Muscle of leg (tissue), 11 donors: Measurements from ENCODE around the gene GARRE1. TPM values are rescaled to one million over a fixed set of nuclear protein-coding genes. Genes with fewer than 3 reads are reported as not detected.
"Not testable (repeated sequence)": the region's sequence is repeated elsewhere in the genome, so short reads cannot be mapped to it uniquely, and the experiment has no call there.

Source experiments
- DNase-seq: peaks from one replicate; pipeline ENCODE4 v3.0.0; 2013
- H3K27ac ChIP-seq: one replicate; pipeline ENCODE4 v1.5.1; 2013; ENCODE audit warnings: mild to moderate bottlenecking, low read length, control low read depth
- H3K27me3 ChIP-seq: one replicate; pipeline ENCODE4 v1.6.1; 2013; ENCODE audit warnings: low read length; ENCODE audit not compliant: control insufficient read depth, insufficient read depth
- H3K36me3 ChIP-seq: one replicate; pipeline ENCODE4 v1.6.1; 2013; ENCODE audit warnings: low read length; ENCODE audit not compliant: control insufficient read depth, insufficient read depth
- H3K4me1 ChIP-seq: one replicate; pipeline ENCODE4 v1.6.1; 2013; ENCODE audit warnings: low read length; ENCODE audit not compliant: control insufficient read depth, insufficient read depth
- H3K4me3 ChIP-seq: one replicate; pipeline ENCODE4 v1.5.1; 2013; ENCODE audit warnings: low read length, control low read depth
- H3K9me3 ChIP-seq: replicated peaks from 2 replicates; pipeline ENCODE4 v1.6.1; 2013; ENCODE audit warnings: low read depth, low read length; ENCODE audit not compliant: control insufficient read depth
- WGBS: methylation state at CpG from one replicate; pipeline ENCODE4 v1.1.5; 2013; ENCODE audit warnings: missing lambda C conversion rate; ENCODE audit not compliant: insufficient coverage; 5-methylcytosine and 5-hydroxymethylcytosine counted together
- polyA plus RNA-seq, 8 donors: library from polyadenylated mRNA; unstranded; fragments of 120-200 nt; gene quantifications; one replicate each; pipeline versions ENCODE4 v1.2.1 to v1.2.3, GENCODE V29; 2013; ENCODE audit warnings: inconsistent platforms in 1 of 8, low replicate concordance in 1 of 8; ENCODE audit not compliant: insufficient read length in 8 of 8, insufficient read depth in 1 of 8
- total RNA-seq: library from RNA; stranded (reverse); fragments of 120-200 nt; gene quantifications from one replicate; pipeline ENCODE4 v1.2.4, GENCODE V29; 2013

Gene GARRE1
- total and polyA plus RNA-seq, 9 donors: 18.0 to 24.2 (median 20.8) TPM

DNA sequence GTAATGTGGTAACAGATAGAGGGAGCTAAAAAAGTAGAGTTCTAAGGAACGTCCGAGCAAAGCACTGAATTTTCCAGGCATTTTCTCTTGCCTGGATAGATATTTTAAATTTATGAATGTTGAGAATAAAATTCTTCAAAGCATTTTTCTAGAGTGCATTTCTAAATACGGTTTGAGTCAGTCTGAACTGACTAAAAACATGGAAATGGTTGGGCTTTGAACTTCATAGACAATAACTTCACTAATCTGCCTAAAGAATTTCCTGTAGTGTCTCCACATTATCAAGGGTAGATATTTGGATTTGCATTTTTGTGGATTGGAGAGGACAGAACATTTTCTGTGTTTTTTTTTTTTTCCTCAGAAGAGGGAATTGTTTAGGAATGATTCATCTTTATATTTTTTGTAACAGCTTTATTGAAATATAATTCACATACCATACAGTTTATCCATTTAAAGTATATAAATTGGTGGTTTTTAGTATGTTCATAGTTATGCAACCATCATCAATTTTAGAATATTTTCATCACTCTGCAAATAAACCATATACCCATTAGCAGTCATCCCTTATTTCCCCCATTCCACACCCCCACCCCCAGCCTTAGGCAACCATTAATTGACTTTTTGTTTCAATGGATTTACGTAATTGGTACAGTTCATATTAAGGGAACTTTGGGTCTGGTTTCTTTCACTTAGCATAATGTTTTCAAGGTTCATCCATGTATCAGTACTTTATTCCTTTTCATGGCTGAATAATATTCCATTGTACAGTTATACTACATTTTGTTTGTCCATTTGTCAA, 20.7 kb downstream of the GARRE1 start:
- Histone ChIP-seq H3K9me3 (no peaks in the 10 kb centered on the region), H3K4me3 (no peak overlapping the region), H3K27ac (peak overlapping the region; percentile 82), H3K4me1 (peaks cover 15% of the 10 kb centered on the region), H3K36me3 (peaks cover 5% of the 10 kb centered on the region), H3K27me3 (no peaks in the 10 kb centered on the region)
- DNase-seq: peak; percentile 60
- 80% methylated on average over 1 of the region's 4 CpGs for WGBS

DNA sequence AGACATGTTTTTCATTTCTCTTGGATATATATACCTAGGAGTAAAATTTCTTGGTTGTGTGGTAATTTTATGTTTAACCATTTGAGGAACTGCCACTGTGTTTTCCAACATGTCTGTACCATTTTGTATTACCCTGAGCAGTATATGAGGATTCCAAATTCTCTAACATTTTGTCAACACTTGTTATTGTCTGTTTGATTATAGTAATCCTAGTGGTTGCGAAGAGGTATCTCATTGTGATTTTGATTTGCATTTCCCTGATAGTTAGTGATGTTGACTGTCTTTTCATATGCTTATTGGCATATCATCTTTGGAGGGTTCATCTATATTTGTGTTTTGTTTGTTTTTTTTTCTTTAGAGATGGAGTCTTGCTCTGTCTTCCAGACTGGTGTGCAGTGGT, 21.4 kb downstream of the GARRE1 start:
- Histone ChIP-seq H3K27me3 (no peaks in the 10 kb centered on the region), H3K36me3 (peaks cover 5% of the 10 kb centered on the region), H3K4me1 (peaks cover 9% of the 10 kb centered on the region), H3K9me3 (no peaks in the 10 kb centered on the region), H3K27ac (no peak overlapping the region), H3K4me3 (no peak overlapping the region)
- DNase-seq: no peak
- no CpG with 5 or more reads among the region's 1 CpG for WGBS

DNA sequence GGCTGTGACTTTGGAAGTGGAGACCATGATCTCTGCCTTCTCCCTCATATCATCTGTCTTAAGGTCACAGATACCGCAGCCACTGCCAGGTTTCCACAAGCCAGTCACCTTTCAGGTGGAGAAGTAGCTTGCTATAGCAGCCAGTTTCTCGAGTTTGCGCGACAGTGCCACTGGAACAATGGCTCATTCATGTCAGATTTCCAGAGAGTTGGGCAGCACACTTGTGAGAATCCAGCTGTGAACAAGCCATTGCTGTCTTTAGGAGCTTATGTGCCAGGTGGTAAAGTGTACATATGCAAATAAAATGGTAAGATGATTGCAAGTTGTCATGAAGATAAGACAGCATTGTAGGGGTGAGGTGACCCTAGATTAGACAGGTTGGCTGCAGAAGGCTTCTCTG, 22.3 kb downstream of the GARRE1 start:
- WGBS: 85% methylated on average over 3 of the region's 4 CpGs
- no peak for DNase-seq
- H3K9me3 ChIP-seq: no peaks in the 10 kb centered on the region
- no peak overlapping the region for H3K4me3 ChIP-seq
- H3K27ac ChIP-seq: no peak overlapping the region
- peaks cover 8% of the 10 kb centered on the region for H3K4me1 ChIP-seq
- peaks cover 5% of the 10 kb centered on the region for H3K36me3 ChIP-seq
- no peaks in the 10 kb centered on the region for H3K27me3 ChIP-seq

DNA sequence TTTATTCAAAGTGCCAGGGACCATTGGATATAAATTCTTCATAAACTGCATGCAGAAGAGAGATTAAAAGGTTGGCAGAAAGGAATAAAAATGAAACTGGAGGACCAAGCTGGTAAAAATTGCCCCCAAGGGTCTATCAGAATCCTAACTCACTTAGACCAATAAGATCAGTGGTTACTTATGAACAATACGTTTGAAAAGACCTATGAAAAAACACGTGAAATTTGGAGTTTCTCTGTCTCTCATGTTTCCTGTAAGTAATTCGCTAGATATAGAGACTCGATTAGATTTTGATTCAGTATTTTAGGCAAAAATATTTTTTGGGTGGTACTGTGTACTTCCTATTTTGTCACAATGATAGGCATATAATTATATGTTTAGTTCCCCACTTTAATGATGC, 22.9 kb downstream of the GARRE1 start:
- H3K27ac ChIP-seq: no peak overlapping the region
- peaks cover 8% of the 10 kb centered on the region for H3K4me1 ChIP-seq
- WGBS: no CpG with 5 or more reads among the region's 4 CpGs
- DNase-seq: no peak
- no peaks in the 10 kb centered on the region for H3K27me3 ChIP-seq
- H3K9me3 ChIP-seq: no peaks in the 10 kb centered on the region
- H3K36me3 ChIP-seq: peaks cover 5% of the 10 kb centered on the region
- H3K4me3 ChIP-seq: no peak overlapping the region

DNA sequence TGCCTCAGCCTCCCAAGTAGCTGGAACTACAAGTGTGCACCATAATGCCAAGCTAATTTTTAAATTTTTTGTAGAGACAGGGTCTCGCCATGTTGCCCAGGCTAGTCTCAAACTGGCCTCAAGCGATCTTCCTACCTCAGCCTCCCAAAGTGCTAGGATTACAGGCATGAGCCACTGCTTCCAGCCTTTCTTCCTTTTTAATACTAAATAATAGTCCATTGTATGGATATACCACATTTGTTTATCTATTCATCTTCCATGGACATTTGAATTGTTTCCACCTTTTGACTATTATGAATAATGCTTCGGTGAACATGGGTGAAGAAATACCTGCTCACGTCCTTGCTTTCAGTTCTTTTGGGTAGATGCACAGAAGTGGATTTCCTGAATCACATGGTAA, 24.4 kb downstream of the GARRE1 start:
- 60% methylated on average over 1 of the region's 4 CpGs for WGBS
- H3K36me3 ChIP-seq: peaks cover 5% of the 10 kb centered on the region
- peaks cover 6% of the 10 kb centered on the region for H3K4me1 ChIP-seq
- no peak overlapping the region for H3K4me3 ChIP-seq
- no peak for DNase-seq
- H3K27me3 ChIP-seq: no peaks in the 10 kb centered on the region
- no peaks in the 10 kb centered on the region for H3K9me3 ChIP-seq
- no peak overlapping the region for H3K27ac ChIP-seq

DNA sequence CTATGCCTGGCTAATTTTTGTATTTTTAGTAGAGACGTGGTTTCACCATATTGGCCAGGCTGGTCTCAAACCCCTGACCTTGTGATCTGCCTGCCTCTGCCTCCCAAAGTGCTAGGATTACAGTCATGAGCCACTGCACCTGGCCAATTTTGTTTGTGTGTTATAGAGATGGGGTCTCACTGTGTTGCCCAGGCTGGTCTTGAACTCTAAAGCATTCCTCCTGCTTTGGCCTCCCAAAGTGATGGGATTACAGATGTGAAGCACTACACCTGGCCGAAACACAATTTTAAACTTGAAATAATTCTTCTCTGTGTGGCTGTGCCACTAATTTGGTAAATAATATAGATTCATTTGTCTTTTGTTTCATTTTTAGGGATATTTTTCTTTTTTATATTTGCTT, 27.1 kb downstream of the GARRE1 start:
- not testable (repeated sequence) for DNase-seq, H3K27me3 ChIP-seq, H3K36me3 ChIP-seq, H3K9me3 ChIP-seq, H3K4me3 ChIP-seq, H3K27ac ChIP-seq, H3K4me1 ChIP-seq
- WGBS: 100% methylated on average over 1 of the region's 2 CpGs

DNA sequence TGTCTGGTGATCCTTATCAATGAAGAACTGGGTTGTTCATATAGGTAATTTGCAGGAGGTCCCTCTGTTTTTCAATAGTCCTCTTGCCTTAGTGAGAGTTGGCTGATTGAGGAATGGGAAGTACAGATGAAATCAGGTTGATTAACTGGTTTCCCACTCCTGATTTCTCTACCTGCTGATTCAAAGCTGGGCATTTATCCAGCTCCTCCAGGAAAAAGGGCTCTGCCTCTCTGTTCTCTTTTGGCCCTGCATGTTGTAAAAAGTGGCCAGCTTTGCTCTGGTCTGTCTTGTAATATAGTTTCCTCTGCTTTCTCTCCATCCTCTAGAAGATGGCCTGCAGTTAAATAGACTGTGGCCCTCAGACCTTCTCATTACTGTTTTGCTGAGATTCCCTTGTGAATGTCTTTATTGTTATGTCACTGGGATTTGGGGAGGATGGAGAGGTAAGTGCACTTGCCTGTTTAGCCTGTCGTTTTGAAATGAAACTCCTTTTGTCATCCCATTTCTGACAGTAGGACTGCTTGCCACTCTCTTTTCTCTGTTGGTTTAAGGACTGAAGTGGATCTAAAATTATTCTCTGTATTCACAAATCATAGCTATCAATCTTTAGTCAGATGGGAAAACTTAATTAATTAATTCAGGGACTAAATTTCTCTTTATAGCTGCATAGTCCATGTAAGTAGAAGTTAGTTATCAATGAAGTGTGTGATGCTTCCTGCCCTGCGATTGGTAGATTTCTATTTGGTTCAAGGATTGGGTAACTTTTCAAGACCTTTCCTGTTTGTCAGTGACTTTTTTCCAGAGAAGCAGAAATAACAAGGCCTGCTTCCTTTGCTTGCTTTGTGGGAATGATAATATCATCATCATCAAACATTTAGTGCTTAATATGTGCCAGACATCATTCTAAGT, 28.5 kb downstream of the GARRE1 start:
- no peak overlapping the region for H3K4me3 ChIP-seq
- no peaks in the 10 kb centered on the region for H3K27me3 ChIP-seq
- no peaks in the 10 kb centered on the region for H3K9me3 ChIP-seq
- no CpG with 5 or more reads among the region's 2 CpGs for WGBS
- H3K27ac ChIP-seq: peak overlapping the region; percentile 1
- H3K36me3 ChIP-seq: peaks cover 10% of the 10 kb centered on the region
- DNase-seq: peak; percentile 26
- no peaks in the 10 kb centered on the region for H3K4me1 ChIP-seq

DNA sequence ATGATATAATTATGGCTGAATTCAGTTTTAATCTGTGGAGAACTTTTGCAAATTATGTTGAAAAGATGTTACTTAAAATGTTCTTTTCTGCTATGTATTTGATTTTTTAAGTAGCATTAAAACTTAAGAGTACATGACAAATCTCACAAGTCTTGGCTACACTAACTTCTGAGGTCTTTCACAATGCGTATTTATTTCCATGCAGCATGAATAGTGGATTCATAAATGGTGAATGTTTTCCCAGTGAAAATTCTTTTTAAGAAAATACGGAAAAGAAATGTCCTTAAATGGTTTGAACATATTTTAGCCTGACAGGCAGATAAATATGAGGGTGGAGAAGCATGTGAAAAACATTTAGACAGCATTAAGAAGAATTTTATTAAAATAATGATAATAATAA, 30.2 kb downstream of the GARRE1 start:
- no CpG with 5 or more reads among the region's 2 CpGs for WGBS
- DNase-seq: peak; percentile 64
- Histone ChIP-seq H3K27ac (no peak overlapping the region), H3K9me3 (no peaks in the 10 kb centered on the region), H3K4me1 (no peaks in the 10 kb centered on the region), H3K36me3 (peaks cover 8% of the 10 kb centered on the region), H3K27me3 (no peaks in the 10 kb centered on the region), H3K4me3 (no peak overlapping the region)

DNA sequence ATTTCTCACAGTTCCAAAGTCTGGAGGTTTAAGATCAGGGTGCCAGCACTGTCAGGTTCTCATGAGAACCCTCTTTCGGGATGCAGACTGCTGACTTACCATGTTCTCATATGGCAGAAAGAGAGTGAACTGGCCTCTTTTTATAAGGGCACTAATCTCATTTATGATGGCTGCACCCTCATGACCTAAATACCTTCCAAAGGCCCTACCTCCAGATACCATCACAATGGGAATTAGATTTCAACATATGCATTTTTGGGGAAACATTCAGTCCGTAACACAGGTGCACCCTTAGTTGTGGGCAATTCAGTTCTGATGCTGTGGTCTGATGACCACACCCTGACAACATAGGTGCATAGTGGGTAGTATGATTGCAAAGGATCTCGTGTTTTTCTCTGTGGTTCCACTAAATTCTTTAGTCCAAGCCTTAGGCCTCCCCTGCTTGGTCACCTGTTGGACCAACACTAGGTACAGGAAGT, 33.3 kb downstream of the GARRE1 start:
- Histone ChIP-seq H3K27ac (no peak overlapping the region), H3K4me3 (no peak overlapping the region)
- WGBS: 100% methylated on average over 1 of the region's 3 CpGs

DNA sequence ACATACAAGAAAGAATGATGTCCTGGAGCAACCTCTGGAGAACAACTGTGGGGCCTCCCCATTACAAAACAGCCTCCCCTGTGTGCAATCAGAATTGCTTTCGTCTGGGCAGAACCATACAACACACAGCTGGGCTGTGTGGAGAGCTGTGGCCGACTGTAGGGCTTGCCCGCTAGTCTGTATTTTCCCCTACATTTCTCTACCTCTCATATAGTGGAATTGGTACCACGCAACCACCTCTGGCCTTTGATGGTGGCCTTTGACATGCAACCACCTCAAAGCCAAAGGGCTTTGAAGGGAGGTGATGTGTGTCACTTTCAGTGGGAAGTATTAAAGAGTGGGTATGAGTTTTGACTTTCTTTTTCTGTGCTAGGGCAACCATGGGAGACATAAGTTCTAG, 34.0 kb downstream of the GARRE1 start:
- DNase-seq: no peak
- H3K27ac ChIP-seq: no peak overlapping the region
- H3K4me1 ChIP-seq: no peaks in the 10 kb centered on the region
- H3K36me3 ChIP-seq: peaks cover 8% of the 10 kb centered on the region
- 80% methylated on average over 1 of the region's 4 CpGs for WGBS
- no peak overlapping the region for H3K4me3 ChIP-seq
- no peaks in the 10 kb centered on the region for H3K9me3 ChIP-seq
- no peaks in the 10 kb centered on the region for H3K27me3 ChIP-seq

More for the DNA sequence above, 33.3 kb downstream of the GARRE1 start:
- Histone ChIP-seq H3K36me3 (peaks cover 8% of the 10 kb centered on the region), H3K9me3 (no peaks in the 10 kb centered on the region), H3K4me1 (no peaks in the 10 kb centered on the region), H3K27me3 (no peaks in the 10 kb centered on the region)
- no peak for DNase-seq
